Omental fat pad (tissue), 4 donors: Measurements from ENCODE around the gene CYB5R3. TPM values are rescaled to one million over a fixed set of nuclear protein-coding genes. Genes with fewer than 3 reads are reported as not detected.
A peak's percentile ranks its signal among the peaks of the same experiment; 100 is the strongest.

Experiments used
- ATAC-seq: fragments of 150-250 bp; one replicate; pipeline ENCODE4 v1.9.1; 2016; ENCODE audit warnings: mild to moderate bottlenecking, moderate library complexity; ENCODE audit not compliant: low FRiP score
- DNase-seq: peaks from one replicate; pipeline ENCODE4 v3.0.0-alpha.2; 2019; ENCODE audit warnings: low spot score
- total RNA-seq, 4 donors: library from RNA; depleted of rRNA; stranded (reverse); fragments of >200 nt; gene quantifications; one replicate each; pipeline ENCODE4 v1.1.0, GENCODE V29; 2016
- TF ChIP-seq, protein P1 (sequence below), 3 donors: fragments of 450-650 bp; IDR thresholded peaks; one replicate each; pipeline ENCODE4 v1.5.1; 2016 to 2017; ENCODE audit warnings: antibody characterized with exemption in 3 of 3, mild to moderate bottlenecking in 3 of 3, moderate library complexity in 2 of 3

Gene CYB5R3
- total RNA-seq, 4 donors from 2014 or later: 125 to 212 (median 152) TPM

DNA sequence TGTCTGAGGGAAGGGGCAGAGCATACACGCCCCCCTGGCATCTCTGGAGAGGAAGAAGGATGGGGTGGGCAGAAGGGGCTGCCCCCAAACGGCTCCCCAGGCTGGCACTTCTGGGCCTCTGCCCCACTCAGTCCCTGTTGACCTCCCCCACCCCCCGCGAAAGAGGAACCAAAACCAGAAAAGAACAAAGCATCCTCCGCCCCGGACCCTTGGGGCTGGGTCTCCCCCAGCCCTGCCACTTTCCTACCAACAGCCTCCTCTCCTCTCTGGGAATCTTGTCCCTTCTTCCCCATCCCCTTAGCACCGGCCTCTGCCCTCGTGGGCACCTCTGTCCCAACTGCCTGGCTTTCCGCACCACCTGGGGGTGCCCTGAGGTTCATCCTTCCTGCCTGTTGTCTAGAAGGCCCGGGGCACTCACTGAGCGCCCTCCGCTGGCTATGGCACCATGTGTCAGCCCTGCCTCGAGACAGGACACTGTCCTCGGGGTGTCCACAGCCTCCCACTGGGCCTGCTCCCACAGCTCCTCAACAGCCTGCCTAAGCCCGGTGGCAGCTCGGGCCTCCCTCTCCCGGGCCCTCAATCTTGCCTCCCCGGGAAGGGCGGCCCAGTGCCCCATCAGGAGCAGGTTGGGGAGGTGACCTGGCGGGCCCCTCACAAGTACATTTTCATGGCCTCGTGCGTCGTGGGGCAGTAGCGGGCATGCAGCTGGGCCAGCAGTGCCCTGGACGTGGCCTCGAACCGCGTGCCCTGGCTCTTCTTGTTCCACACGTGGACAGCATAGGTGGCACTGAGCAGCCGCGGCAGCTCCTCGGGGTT is 43.3 kb upstream of the CYB5R3 start:
- no peak for DNase-seq
- TF ChIP-seq, protein P1, sequence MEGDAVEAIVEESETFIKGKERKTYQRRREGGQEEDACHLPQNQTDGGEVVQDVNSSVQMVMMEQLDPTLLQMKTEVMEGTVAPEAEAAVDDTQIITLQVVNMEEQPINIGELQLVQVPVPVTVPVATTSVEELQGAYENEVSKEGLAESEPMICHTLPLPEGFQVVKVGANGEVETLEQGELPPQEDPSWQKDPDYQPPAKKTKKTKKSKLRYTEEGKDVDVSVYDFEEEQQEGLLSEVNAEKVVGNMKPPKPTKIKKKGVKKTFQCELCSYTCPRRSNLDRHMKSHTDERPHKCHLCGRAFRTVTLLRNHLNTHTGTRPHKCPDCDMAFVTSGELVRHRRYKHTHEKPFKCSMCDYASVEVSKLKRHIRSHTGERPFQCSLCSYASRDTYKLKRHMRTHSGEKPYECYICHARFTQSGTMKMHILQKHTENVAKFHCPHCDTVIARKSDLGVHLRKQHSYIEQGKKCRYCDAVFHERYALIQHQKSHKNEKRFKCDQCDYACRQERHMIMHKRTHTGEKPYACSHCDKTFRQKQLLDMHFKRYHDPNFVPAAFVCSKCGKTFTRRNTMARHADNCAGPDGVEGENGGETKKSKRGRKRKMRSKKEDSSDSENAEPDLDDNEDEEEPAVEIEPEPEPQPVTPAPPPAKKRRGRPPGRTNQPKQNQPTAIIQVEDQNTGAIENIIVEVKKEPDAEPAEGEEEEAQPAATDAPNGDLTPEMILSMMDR (IDR thresholded peaks at IDR 0.05): no peak
- no peak for ATAC-seq

DNA sequence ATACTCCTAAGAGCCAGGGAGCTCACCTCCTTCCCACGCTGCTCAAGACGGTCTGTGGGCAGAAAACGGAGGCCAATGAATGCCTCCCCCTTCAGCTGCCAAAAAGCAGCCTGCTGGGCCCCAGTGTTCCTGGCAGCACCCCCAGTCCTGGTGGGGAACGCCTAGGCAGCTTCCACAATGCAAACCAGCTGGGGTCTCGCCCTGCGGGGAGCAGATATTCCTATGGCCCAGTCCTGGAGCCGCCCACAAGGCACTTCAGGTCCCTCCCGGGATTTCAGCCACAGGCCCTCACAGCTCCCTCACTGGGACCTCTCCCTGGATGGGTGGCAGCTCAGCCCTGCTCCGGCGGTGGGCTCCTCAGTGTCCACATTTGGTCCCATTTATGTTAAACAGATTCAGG is 42.2 kb upstream of the CYB5R3 start:
- no peak for ATAC-seq
- TF ChIP-seq, protein P1 (IDR thresholded peaks at IDR 0.05): no peak
- no peak for DNase-seq

DNA sequence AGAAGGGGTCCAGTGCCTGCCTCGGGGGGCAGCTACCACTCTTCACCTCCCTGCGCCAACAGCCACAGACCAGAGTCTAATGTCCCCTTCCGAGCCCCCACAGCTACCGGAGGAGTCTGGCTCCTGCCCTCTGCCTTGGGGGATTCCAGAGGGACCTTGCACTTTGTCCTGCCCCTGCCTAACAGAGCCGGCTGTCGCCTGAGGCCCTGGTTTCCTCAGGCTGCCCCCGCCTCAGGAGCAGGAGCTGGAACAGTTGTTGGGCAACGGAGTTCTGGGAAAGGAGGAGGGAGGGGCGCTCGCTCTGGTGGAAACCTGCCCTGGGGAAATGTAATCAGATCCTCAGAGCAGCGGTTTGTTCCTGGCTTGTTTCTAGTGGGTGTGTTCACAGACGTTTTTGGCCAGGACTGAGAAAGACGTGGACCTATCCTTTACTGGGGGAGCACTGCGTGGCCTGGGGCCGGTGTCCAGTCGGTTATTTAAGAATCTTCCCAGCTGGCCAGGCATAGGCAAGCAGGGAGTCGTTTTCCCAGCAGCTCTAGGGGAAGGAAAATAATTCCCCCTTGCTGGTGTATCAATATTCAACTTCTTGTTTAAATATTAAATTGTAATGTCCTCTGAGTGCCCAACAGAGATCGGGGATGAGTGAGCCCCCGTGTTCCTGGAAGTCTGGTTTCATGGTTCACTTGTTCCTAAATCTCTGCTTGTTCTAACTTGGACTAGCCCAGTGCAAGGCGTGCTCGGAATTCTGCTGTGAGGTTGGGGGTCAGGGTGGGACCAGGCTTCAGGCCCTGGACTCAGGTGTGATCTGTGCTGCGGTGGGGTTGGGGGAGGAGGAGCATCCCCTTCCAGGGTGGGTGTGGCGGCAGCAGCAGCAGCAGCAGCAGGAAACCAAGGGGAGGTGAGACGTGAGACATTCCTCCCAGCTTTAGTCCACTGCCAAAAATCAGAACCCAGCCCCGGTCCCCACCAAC is 39.3 kb upstream of the CYB5R3 start:
- TF ChIP-seq, protein P1 (IDR thresholded peaks at IDR 0.05): no peak
- DNase-seq: peak; percentile 66
- peak; percentile 82 for ATAC-seq

DNA sequence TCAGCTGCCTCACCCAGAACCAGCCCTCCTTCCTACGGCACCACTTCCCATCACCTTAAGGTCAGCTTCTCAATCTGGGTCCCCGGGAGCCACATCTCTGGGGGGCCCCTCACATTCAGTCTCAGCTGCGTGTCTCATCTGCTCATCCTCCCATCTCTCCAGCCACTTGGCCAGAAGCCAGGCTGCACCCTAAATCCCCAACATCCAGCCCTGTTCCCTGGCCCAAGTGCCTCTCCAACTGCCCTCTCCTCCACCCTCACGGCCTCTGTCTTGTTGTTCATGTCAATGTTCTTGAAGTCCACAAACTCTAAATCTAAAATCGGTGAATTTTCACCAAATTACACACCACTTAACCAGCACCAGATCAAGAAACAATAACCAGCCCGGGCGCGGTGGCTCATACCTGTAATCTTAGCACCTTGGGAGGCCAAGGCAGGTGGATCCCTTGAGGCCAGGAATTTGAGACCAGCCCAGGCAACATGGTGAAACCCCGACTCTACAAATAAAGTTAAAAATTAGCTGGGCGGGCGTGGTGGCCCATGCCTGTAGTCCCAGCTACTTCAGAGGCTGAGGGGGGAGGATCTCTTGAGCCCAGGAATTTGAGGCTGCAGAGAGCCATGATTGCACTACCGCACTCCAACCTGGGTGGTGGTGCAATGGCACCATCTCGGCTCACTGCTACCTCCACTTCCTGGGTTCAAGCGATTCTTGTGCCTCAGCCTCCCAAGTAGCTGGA is 37.7 kb upstream of the CYB5R3 start:
- DNase-seq (no peak), ATAC-seq (no peak)
- TF ChIP-seq, protein P1 (IDR thresholded peaks at IDR 0.05): no peak

DNA sequence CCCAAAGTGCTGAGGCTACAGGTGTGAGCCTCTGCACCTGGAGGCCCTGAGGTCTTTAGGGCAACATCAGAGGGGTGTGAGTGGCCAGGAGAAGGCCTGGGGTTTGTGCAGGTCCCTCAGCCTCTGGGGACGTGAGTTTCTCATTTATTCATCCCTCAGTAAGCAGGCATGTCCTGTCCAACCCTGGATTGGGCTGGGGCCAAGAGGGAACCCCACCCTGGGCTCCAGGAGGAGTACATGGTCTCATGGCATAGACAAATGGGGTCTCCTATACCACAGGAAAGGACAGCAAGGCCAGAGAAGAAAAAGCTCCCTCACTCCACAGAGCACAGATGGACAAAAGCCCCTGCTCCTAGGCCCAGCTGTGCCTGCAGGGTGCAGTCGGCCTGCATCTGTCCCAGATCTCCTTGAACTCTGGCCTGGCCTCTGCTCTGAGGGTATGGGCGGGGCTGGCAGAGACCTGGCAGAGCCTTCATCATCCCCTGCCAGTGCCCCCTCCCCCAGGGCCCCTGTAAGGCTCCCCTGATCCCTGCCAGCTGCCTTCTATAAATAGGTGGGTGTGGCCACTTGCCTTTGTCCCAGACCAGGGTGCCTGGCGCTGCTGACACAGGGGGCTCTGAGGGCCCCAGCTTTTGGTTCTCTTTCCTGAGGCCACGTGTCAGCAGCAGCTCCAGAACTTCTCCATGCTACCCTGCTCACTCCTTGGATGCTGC is 36.9 kb upstream of the CYB5R3 start:
- ATAC-seq: no peak
- TF ChIP-seq, protein P1 (IDR thresholded peaks at IDR 0.05): no peak
- no peak for DNase-seq
